ENCODE results near the gene LDHD. TPM values are rescaled to one million over a fixed set of nuclear protein-coding genes. Genes with fewer than 3 reads are reported as not detected.
"Not testable (repeated sequence)": the region's sequence is repeated elsewhere in the genome, so short reads cannot be mapped to it uniquely, and the experiment has no call there.

The LDHD gene
- total and polyA plus RNA-seq, 2 donors from 2014 or later: 14.7 to 73.3 TPM

DNA sequence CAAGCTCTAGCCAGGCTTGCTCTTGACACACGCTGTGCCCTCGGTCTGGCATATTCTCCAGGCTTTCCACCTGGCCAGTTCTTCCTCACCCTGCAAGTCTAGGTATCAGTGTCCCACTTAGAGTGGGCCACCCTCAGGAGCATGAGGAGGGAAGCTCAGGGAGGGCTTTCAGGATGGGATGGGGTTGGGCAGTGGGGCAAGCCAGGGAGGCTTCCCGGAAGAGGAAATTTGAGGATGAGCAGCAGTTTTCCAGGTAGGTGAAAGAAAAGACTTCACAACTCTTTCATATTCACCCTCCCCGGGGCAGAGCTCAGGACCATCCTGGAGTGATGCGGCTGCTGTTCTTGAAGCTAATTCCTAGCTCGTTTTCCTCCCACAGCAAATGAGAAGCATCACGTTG is 14.5 kb upstream of the LDHD start:
- TF ChIP-seq, protein P1, sequence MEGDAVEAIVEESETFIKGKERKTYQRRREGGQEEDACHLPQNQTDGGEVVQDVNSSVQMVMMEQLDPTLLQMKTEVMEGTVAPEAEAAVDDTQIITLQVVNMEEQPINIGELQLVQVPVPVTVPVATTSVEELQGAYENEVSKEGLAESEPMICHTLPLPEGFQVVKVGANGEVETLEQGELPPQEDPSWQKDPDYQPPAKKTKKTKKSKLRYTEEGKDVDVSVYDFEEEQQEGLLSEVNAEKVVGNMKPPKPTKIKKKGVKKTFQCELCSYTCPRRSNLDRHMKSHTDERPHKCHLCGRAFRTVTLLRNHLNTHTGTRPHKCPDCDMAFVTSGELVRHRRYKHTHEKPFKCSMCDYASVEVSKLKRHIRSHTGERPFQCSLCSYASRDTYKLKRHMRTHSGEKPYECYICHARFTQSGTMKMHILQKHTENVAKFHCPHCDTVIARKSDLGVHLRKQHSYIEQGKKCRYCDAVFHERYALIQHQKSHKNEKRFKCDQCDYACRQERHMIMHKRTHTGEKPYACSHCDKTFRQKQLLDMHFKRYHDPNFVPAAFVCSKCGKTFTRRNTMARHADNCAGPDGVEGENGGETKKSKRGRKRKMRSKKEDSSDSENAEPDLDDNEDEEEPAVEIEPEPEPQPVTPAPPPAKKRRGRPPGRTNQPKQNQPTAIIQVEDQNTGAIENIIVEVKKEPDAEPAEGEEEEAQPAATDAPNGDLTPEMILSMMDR (IDR thresholded peaks at IDR 0.05; ENCODE audit: borderline replicate concordance, extremely low read depth, insufficient read depth): no peak
- intact Hi-C loops (cut with DNase I): no loop called here
- no peak overlapping the region for H3K27ac ChIP-seq (ENCODE audit: low read depth in 2 of 2, low read length in 2 of 2)
- FAIRE-seq (no peak), DNase-seq (no peak)
- H3K4me3 ChIP-seq (ENCODE audit: low read length in 3 of 3): no peak overlapping the region
- no peak overlapping the region for H3K9ac ChIP-seq (ENCODE audit: low read length in 3 of 3)
- no peaks in the 10 kb centered on the region for H3K4me1 ChIP-seq (ENCODE audit: control insufficient read depth in 2 of 3, insufficient read depth in 2 of 3, low read depth in 1 of 3, low read length in 3 of 3)
- H3K36me3 ChIP-seq (ENCODE audit: control insufficient read depth in 2 of 3, insufficient read depth in 3 of 3, low read length in 3 of 3): no peaks in the 10 kb centered on the region
- no peaks in the 10 kb centered on the region for H3K9me3 ChIP-seq (ENCODE audit: control insufficient read depth in 2 of 3, insufficient read depth in 1 of 3, low read length in 3 of 3)
- H3K27me3 ChIP-seq (ENCODE audit: control insufficient read depth, insufficient read depth, low read length): no peaks in the 10 kb centered on the region

- Histone ChIP-seq H3K27me3 (ENCODE audit: control insufficient read depth, insufficient read depth, low read length) (no peaks in the 10 kb centered on the region), H3K27ac (ENCODE audit: low read depth in 2 of 2, low read length in 2 of 2) (no peak overlapping the region), H3K4me1 (ENCODE audit: control insufficient read depth in 2 of 3, insufficient read depth in 2 of 3, low read depth in 1 of 3, low read length in 3 of 3) (no peaks in the 10 kb centered on the region), H3K9me3 (ENCODE audit: control insufficient read depth in 2 of 3, insufficient read depth in 1 of 3, low read length in 3 of 3) (no peaks in the 10 kb centered on the region), H3K36me3 (ENCODE audit: control insufficient read depth in 2 of 3, insufficient read depth in 3 of 3, low read length in 3 of 3) (no peaks in the 10 kb centered on the region), H3K9ac (ENCODE audit: low read length in 3 of 3) (no peak overlapping the region), H3K4me3 (ENCODE audit: low read length in 3 of 3) (no peak overlapping the region)
- TF ChIP-seq, protein P1 (IDR thresholded peaks at IDR 0.05; ENCODE audit: borderline replicate concordance, extremely low read depth, insufficient read depth): no peak
- FAIRE-seq: no peak
- no peak for DNase-seq
- intact Hi-C loops (cut with DNase I): no loop called here
Observed at GRCh38 chr16:75130150-75130771, 13.7 kb upstream of the LDHD start.

- H3K4me3 ChIP-seq (ENCODE audit: low read length in 3 of 3); H3K9ac ChIP-seq (ENCODE audit: low read length in 3 of 3); intact Hi-C loops (cut with DNase I); H3K27ac ChIP-seq (ENCODE audit: low read depth in 2 of 2, low read length in 2 of 2); H3K36me3 ChIP-seq (ENCODE audit: control insufficient read depth in 2 of 3, insufficient read depth in 3 of 3, low read length in 3 of 3); H3K4me1 ChIP-seq (ENCODE audit: control insufficient read depth in 2 of 3, insufficient read depth in 2 of 3, low read depth in 1 of 3, low read length in 3 of 3); H3K27me3 ChIP-seq (ENCODE audit: control insufficient read depth, insufficient read depth, low read length); FAIRE-seq; H3K9me3 ChIP-seq (ENCODE audit: control insufficient read depth in 2 of 3, insufficient read depth in 1 of 3, low read length in 3 of 3); DNase-seq: not testable (repeated sequence)
Observed at GRCh38 chr16:75129421-75130149, 13.0 kb upstream of the LDHD start.

GRCh38 chr16:75127713-75128415 is 11.3 kb upstream of the LDHD start:
- Histone ChIP-seq H3K4me1 (ENCODE audit: control insufficient read depth in 2 of 3, insufficient read depth in 2 of 3, low read depth in 1 of 3, low read length in 3 of 3) (no peaks in the 10 kb centered on the region), H3K36me3 (ENCODE audit: control insufficient read depth in 2 of 3, insufficient read depth in 3 of 3, low read length in 3 of 3) (no peaks in the 10 kb centered on the region), H3K27me3 (ENCODE audit: control insufficient read depth, insufficient read depth, low read length) (no peaks in the 10 kb centered on the region), H3K4me3 (ENCODE audit: low read length in 3 of 3) (no peak overlapping the region), H3K9ac (ENCODE audit: low read length in 3 of 3) (no peak overlapping the region), H3K9me3 (ENCODE audit: control insufficient read depth in 2 of 3, insufficient read depth in 1 of 3, low read length in 3 of 3) (no peaks in the 10 kb centered on the region), H3K27ac (ENCODE audit: low read depth in 2 of 2, low read length in 2 of 2) (no peak overlapping the region)
- intact Hi-C loops (cut with DNase I): no loop called here
- DNase-seq (no peak), FAIRE-seq (no peak)
- TF ChIP-seq, protein P1 (IDR thresholded peaks at IDR 0.05; ENCODE audit: borderline replicate concordance, extremely low read depth, insufficient read depth): no peak
